ENCODE measurements around the gene FOXS1.

FOXS1 gene

GRCh38 chr20:31831771-31832306, 13.6 kb downstream of the FOXS1 start:
- Histone ChIP-seq H3K27me3 (ENCODE audit: insufficient read depth, poor library complexity, severe bottlenecking) (no peaks in the 10 kb centered on the region), H3K27ac (replicated peaks) (no peak overlapping the region), H3K4me3 (replicated peaks; ENCODE audit: insufficient read depth, low read length) (no peak overlapping the region)
- TF ChIP-seq CTCF (IDR thresholded peaks at IDR 0.05; ENCODE audit: insufficient read depth, low read length) (no peak), SPI1 (IDR thresholded peaks at IDR 0.05; ENCODE audit: borderline replicate concordance, low read depth) (no peak), POLR2AphosphoS5 (IDR thresholded peaks at IDR 0.05; ENCODE audit: low read depth) (no peak), GABPA (IDR thresholded peaks at IDR 0.05; ENCODE audit: low read depth) (no peak), REST (IDR thresholded peaks at IDR 0.05; ENCODE audit: insufficient replicate concordance, low read depth) (no peak)
- no peak for DNase-seq (ENCODE audit: low read depth in 1 of 2, low spot score in 1 of 2)

GRCh38 chr20:31831211-31831610, 14.2 kb downstream of the FOXS1 start:
- Histone ChIP-seq H3K27ac (replicated peaks) (no peak overlapping the region), H3K4me3 (replicated peaks; ENCODE audit: insufficient read depth, low read length) (no peak overlapping the region), H3K27me3 (ENCODE audit: insufficient read depth, poor library complexity, severe bottlenecking) (no peaks in the 10 kb centered on the region)
- DNase-seq (ENCODE audit: low read depth in 1 of 2, low spot score in 1 of 2): no peak
- TF ChIP-seq SPI1 (IDR thresholded peaks at IDR 0.05; ENCODE audit: borderline replicate concordance, low read depth): no peak
- no peak for TF ChIP-seq GABPA (IDR thresholded peaks at IDR 0.05; ENCODE audit: low read depth)
- TF ChIP-seq POLR2AphosphoS5 (IDR thresholded peaks at IDR 0.05; ENCODE audit: low read depth): no peak
- no peak for TF ChIP-seq REST (IDR thresholded peaks at IDR 0.05; ENCODE audit: insufficient replicate concordance, low read depth)
- TF ChIP-seq CTCF (IDR thresholded peaks at IDR 0.05; ENCODE audit: insufficient read depth, low read length): no peak

GRCh38 chr20:31830406-31830981, 14.9 kb downstream of the FOXS1 start:
- Histone ChIP-seq H3K4me3 (replicated peaks; ENCODE audit: insufficient read depth, low read length) (no peak overlapping the region), H3K27ac (replicated peaks) (no peak overlapping the region), H3K27me3 (ENCODE audit: insufficient read depth, poor library complexity, severe bottlenecking) (no peaks in the 10 kb centered on the region)
- TF ChIP-seq SPI1 (IDR thresholded peaks at IDR 0.05; ENCODE audit: borderline replicate concordance, low read depth): no peak
- no peak for TF ChIP-seq POLR2AphosphoS5 (IDR thresholded peaks at IDR 0.05; ENCODE audit: low read depth)
- no peak for TF ChIP-seq GABPA (IDR thresholded peaks at IDR 0.05; ENCODE audit: low read depth)
- TF ChIP-seq CTCF (IDR thresholded peaks at IDR 0.05; ENCODE audit: insufficient read depth, low read length): no peak
- TF ChIP-seq REST (IDR thresholded peaks at IDR 0.05; ENCODE audit: insufficient replicate concordance, low read depth): no peak
- no peak for DNase-seq (ENCODE audit: low read depth in 1 of 2, low spot score in 1 of 2)
